Stomach smooth muscle (tissue), 2 donors: Measurements from ENCODE around the gene MLX.
A peak's percentile ranks its signal among the peaks of the same experiment; 100 is the strongest.
"Not testable (repeated sequence)": the region's sequence is repeated elsewhere in the genome, so short reads cannot be mapped to it uniquely, and the experiment has no call there.

Source experiments
- H3K27ac ChIP-seq: one replicate; pipeline ENCODE4 v1.7.0; 2013; ENCODE audit warnings: mild to moderate bottlenecking, low read length, inconsistent platforms
- H3K27me3 ChIP-seq, 2 donors: one replicate each; pipeline ENCODE4 v1.7.0; 2013; ENCODE audit warnings: low read length in 2 of 2; ENCODE audit not compliant: insufficient read depth in 2 of 2, control insufficient read depth in 1 of 2
- H3K36me3 ChIP-seq, 2 donors: one replicate each; pipeline ENCODE4 v1.7.0; 2013; ENCODE audit warnings: low read length in 2 of 2; ENCODE audit not compliant: control insufficient read depth in 2 of 2, insufficient read depth in 2 of 2
- H3K4me1 ChIP-seq: one replicate; pipeline ENCODE4 v1.7.0; 2013; ENCODE audit warnings: low read length; ENCODE audit not compliant: control insufficient read depth, insufficient read depth
- H3K4me3 ChIP-seq, 2 donors: one replicate each; pipeline ENCODE4 v1.7.0; 2013; ENCODE audit warnings: low read length in 2 of 2
- H3K9ac ChIP-seq, 2 donors: one replicate each; pipeline ENCODE4 v1.7.0; 2013; ENCODE audit warnings: low read length in 2 of 2, mild to moderate bottlenecking in 1 of 2
- H3K9me3 ChIP-seq, 2 donors: one replicate each; pipeline ENCODE4 v1.7.0; 2013; ENCODE audit warnings: low read length in 2 of 2; ENCODE audit not compliant: control insufficient read depth in 2 of 2
- donor health status: healthy.
- donor health status: Pancreatic carcinoma.

Gene MLX

GRCh38 chr17:42548070-42548837 is 18.6 kb upstream of the MLX start:
- peaks cover 8% of the 10 kb centered on the region for H3K4me1 ChIP-seq

GRCh38 chr17:42548993-42549755 is 17.7 kb upstream of the MLX start:
- Histone ChIP-seq H3K27ac (no peak overlapping the region), H3K4me1 (peaks cover 16% of the 10 kb centered on the region)

More at GRCh38 chr17:42548070-42548837, 18.6 kb upstream of the MLX start:
- Histone ChIP-seq H3K4me3 (peak overlapping the region in 1 of 2 donors; percentile 22), H3K9me3 (no peaks in the 10 kb centered on the region), H3K27ac (no peak overlapping the region), H3K36me3 (peaks cover 0 to 3% of the 10 kb centered on the region in 2 donors), H3K9ac (no peak overlapping the region), H3K27me3 (no peaks in the 10 kb centered on the region)

GRCh38 chr17:42552736-42553135 is 14.2 kb upstream of the MLX start, which contains the start of gene HSD17B1:
TSS of gene HSD17B1 (plus strand) at chr17:42552923. CDS start at chr17:42552934, 11 bp downstream.
- H3K27ac ChIP-seq, H3K36me3 ChIP-seq, H3K9me3 ChIP-seq, H3K27me3 ChIP-seq: not testable (repeated sequence)
- peak within 1 kb of the TSS; percentile 89 to 93 for H3K4me3 ChIP-seq
- H3K4me1 ChIP-seq, result peaks cover 24% of the 10 kb centered on the region
- H3K9ac ChIP-seq, result peak within 1 kb of the TSS in 1 of 2 donors; percentile 99

More at GRCh38 chr17:42548993-42549755, 17.7 kb upstream of the MLX start:
- Histone ChIP-seq H3K36me3 (no peaks in the 10 kb centered on the region), H3K9ac (no peak overlapping the region), H3K9me3 (no peaks in the 10 kb centered on the region), H3K4me3 (no peak overlapping the region), H3K27me3 (no peaks in the 10 kb centered on the region)

GRCh38 chr17:42553161-42553818 is 13.6 kb upstream of the MLX start:
- Histone ChIP-seq H3K36me3 (no peaks in the 10 kb centered on the region), H3K27ac (no peak overlapping the region), H3K9me3 (no peaks in the 10 kb centered on the region), H3K27me3 (no peaks in the 10 kb centered on the region), H3K4me3 (peak overlapping the region in 1 of 2 donors; percentile 89), H3K4me1 (peaks cover 21% of the 10 kb centered on the region), H3K9ac (peak overlapping the region in 1 of 2 donors; percentile 99)

- Histone ChIP-seq H3K9me3 (no peaks in the 10 kb centered on the region), H3K27me3 (no peaks in the 10 kb centered on the region), H3K27ac (peak overlapping the region; percentile 82), H3K4me1 (peaks cover 20% of the 10 kb centered on the region), H3K36me3 (no peaks in the 10 kb centered on the region), H3K4me3 (peak overlapping the region; percentile 89 to 93), H3K9ac (peak overlapping the region; percentile 98 to 99)
Observed at GRCh38 chr17:42553866-42554249, 13.0 kb upstream of the MLX start.

GRCh38 chr17:42554250-42555121 is 12.4 kb upstream of the MLX start:
- H3K4me1 ChIP-seq, result peaks cover 20% of the 10 kb centered on the region

GRCh38 chr17:42555122-42555622 is 11.7 kb upstream of the MLX start:
- H3K9ac ChIP-seq, result peak overlapping the region; percentile 98 to 99
- H3K9me3 ChIP-seq, result no peaks in the 10 kb centered on the region
- H3K27ac ChIP-seq, result peak overlapping the region; percentile 82
- no peaks in the 10 kb centered on the region for H3K36me3 ChIP-seq
- H3K4me1 ChIP-seq, result peaks cover 20% of the 10 kb centered on the region
- H3K4me3 ChIP-seq, result peak overlapping the region; percentile 89 to 93
- H3K27me3 ChIP-seq, result no peaks in the 10 kb centered on the region

More at GRCh38 chr17:42554250-42555121, 12.4 kb upstream of the MLX start:
- Histone ChIP-seq H3K4me3 (peak overlapping the region; percentile 89 to 93), H3K27me3 (no peaks in the 10 kb centered on the region), H3K27ac (peak overlapping the region; percentile 82), H3K9ac (peak overlapping the region; percentile 98 to 99), H3K36me3 (no peaks in the 10 kb centered on the region), H3K9me3 (no peaks in the 10 kb centered on the region)

GRCh38 chr17:42555961-42556617 is 10.8 kb upstream of the MLX start:
- not testable (repeated sequence) for H3K36me3 ChIP-seq, H3K4me3 ChIP-seq, H3K9me3 ChIP-seq, H3K27me3 ChIP-seq, H3K9ac ChIP-seq, H3K27ac ChIP-seq
- H3K4me1 ChIP-seq, result peaks cover 20% of the 10 kb centered on the region

- Histone ChIP-seq H3K9ac (no peak overlapping the region), H3K4me1 (peaks cover 34% of the 10 kb centered on the region), H3K9me3 (no peaks in the 10 kb centered on the region), H3K4me3 (no peak overlapping the region), H3K36me3 (no peaks in the 10 kb centered on the region), H3K27ac (no peak overlapping the region), H3K27me3 (no peaks in the 10 kb centered on the region)
Observed at GRCh38 chr17:42559075-42559474, 7.8 kb upstream of the MLX start.
